ENCODE results near the gene TMEM121B. TPM values are rescaled to one million over a fixed set of nuclear protein-coding genes. Genes with fewer than 3 reads are reported as not detected.

TMEM121B gene
- total RNA-seq, 4 donors from 2014 or later, result 0.17 to 0.29 (median 0.24) TPM

GRCh38 chr22:17114898-17115235 is 6.3 kb downstream of the TMEM121B start:
- in situ Hi-C loops (cut with MboI; ENCODE audit: low sequenced_read_pairs in 4 of 4), result no loop called here
- ATAC-seq (no peak), DNase-seq (no peak)
- Histone ChIP-seq H3K27ac (no peak overlapping the region), H3K4me1 (peaks cover 8 to 12% of the 10 kb centered on the region in 2 donors), H3K27me3 (no peaks in the 10 kb centered on the region), H3K9me3 (no peaks in the 10 kb centered on the region), H3K4me3 (no peak overlapping the region), H3K36me3 (no peaks in the 10 kb centered on the region)
- intact Hi-C loops (cut with DNase I; ENCODE audit: low total_unique reads), result no loop called here
- TF ChIP-seq CTCF (IDR thresholded peaks at IDR 0.05 in 4 of 5, conservative IDR thresholded peaks at IDR 0.05 in 1 of 5) (no peak), POLR2A (IDR thresholded peaks at IDR 0.05) (no peak)

DNA sequence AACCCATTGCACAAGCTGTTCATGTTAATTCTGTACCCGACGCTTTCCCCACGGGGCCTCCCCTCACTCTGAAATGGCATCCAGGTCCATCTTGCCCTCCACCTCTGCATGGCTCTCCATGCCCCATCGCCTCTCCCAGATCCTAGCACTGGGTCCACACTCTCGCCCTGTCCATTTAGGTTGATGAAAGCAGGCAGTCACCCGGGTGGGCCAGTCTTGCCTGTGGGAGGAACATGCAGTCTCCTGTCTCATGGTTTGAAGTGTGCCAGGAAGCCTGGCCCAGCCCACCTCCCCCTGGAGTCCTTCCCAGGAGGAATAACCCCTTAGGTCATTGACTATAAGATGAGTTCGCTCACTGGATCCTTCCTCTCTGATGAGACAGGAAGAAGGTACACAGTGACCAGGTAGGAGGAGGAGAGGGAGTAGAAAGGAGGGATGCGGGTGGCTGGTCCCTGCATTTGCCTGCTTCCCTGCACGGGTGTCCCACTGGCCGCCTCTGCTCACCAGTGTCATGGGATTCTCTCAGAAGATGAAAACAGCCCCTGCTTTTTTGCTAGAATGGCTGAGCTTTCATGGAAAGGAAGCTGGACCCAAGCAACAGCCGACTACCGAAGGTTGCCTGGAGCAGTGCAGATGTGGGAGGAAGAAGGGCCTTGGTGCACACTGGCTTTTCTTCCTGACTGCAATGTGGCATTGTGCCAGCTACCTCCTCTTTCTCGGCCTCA is 6.8 kb downstream of the TMEM121B start:
- Histone ChIP-seq H3K27me3 (no peaks in the 10 kb centered on the region), H3K9me3 (no peaks in the 10 kb centered on the region), H3K27ac (no peak overlapping the region)

GRCh38 chr22:17113600-17113999 is 7.6 kb downstream of the TMEM121B start:
- Histone ChIP-seq H3K27me3 (no peaks in the 10 kb centered on the region), H3K4me3 (no peak overlapping the region), H3K9me3 (no peaks in the 10 kb centered on the region), H3K27ac (no peak overlapping the region), H3K4me1 (peaks cover 3 to 9% of the 10 kb centered on the region in 2 donors), H3K36me3 (no peaks in the 10 kb centered on the region)
- intact Hi-C loops (cut with DNase I; ENCODE audit: low total_unique reads), result no loop called here
- DNase-seq (no peak), ATAC-seq (no peak)
- no peak for TF ChIP-seq POLR2A (IDR thresholded peaks at IDR 0.05)
- TF ChIP-seq CTCF (IDR thresholded peaks at IDR 0.05 in 4 of 5, conservative IDR thresholded peaks at IDR 0.05 in 1 of 5), result no peak
- in situ Hi-C loops (cut with MboI; ENCODE audit: low sequenced_read_pairs in 4 of 4), result no loop called here

More for the DNA sequence above, 6.8 kb downstream of the TMEM121B start:
- no peak for TF ChIP-seq CTCF (IDR thresholded peaks at IDR 0.05 in 4 of 5, conservative IDR thresholded peaks at IDR 0.05 in 1 of 5)
- no peak for TF ChIP-seq POLR2A (IDR thresholded peaks at IDR 0.05)
- DNase-seq, result no peak
- no peak for ATAC-seq
- H3K4me3 ChIP-seq, result no peak overlapping the region
- H3K36me3 ChIP-seq, result no peaks in the 10 kb centered on the region
- H3K4me1 ChIP-seq, result peaks cover 3 to 11% of the 10 kb centered on the region in 2 donors
- intact Hi-C loops (cut with DNase I; ENCODE audit: low total_unique reads), result no loop called here
- in situ Hi-C loops (cut with MboI; ENCODE audit: low sequenced_read_pairs in 4 of 4), result no loop called here

- ATAC-seq (no peak), DNase-seq (no peak)
- intact Hi-C loops (cut with DNase I; ENCODE audit: low total_unique reads), result no loop called here
- in situ Hi-C loops (cut with MboI; ENCODE audit: low sequenced_read_pairs in 4 of 4), result no loop called here
- Histone ChIP-seq H3K4me1 (peaks cover 0 to 4% of the 10 kb centered on the region in 2 donors), H3K27me3 (no peaks in the 10 kb centered on the region), H3K36me3 (no peaks in the 10 kb centered on the region), H3K27ac (no peak overlapping the region), H3K4me3 (no peak overlapping the region), H3K9me3 (no peaks in the 10 kb centered on the region)
- TF ChIP-seq POLR2A (IDR thresholded peaks at IDR 0.05) (no peak), CTCF (IDR thresholded peaks at IDR 0.05 in 4 of 5, conservative IDR thresholded peaks at IDR 0.05 in 1 of 5) (no peak)
Observed at GRCh38 chr22:17112491-17113042, 8.6 kb downstream of the TMEM121B start.
